Smooth muscle cell of the coronary artery (primary cell): ENCODE data around the gene KDM4C. TPM values are rescaled to one million over a fixed set of nuclear protein-coding genes. Genes with fewer than 3 reads are reported as not detected.

Experiments
- total RNA-seq: library from RNA; depleted of rRNA; stranded (reverse); fragments of >200 nt; gene quantifications from 2 replicates; pipeline ENCODE4 v1.2.3, GENCODE V29; 2014; ENCODE audit warnings: low replicate concordance

Gene KDM4C
- 39.8 and 52.7 TPM in 2 replicates for total RNA-seq

DNA sequence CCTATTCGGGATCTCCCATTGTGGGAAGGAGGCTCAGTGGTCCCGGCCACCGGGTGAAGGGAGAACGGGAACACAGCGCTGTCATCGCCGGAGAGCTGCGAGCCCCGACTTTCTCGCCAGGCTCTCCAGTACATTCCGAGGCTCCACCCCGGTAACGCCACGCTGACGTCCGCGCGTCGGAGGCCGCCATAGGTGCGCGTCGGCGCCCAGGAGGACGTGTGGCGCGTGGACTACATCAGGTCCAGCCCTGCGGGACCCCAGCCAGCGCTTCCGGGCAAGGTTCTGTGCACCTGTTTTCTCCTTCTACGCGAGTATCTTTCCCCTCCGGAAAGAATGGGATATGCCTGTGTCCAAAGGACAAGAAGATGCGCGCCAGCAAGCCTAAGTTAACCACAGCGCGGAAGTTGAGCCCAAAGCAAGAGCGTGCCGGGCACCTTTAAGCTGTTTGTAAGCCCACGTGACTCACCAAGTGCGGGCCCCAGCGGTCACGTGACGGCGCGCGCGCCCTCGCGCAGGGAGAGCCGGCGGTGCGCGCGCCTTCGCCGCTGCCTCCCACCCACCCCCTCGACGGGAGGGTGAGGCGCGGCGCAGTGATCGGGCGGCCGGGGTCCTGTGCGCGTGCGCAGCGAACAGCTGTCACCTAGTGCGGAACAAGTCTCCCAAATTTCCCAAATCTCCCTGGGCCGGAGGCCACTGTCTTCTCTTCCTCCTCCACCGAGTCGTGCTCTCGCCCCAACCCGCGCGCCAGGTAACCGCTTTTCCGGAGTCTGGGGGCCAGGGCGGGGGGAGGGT is at the start of gene KDM4C:
KDM4C (plus strand) TSS at position 518 of the 792 bp plus-strand sequence. CDS start 35,016 bp downstream, outside the sequence.

Other genes with a start within 250 kb of the KDM4C start
- 0.83 and 4.2 TPM in 2 replicates for gene GLDC, start 112.2 kb upstream of the KDM4C start, total RNA-seq